ENCODE results near the gene UHRF1.
A peak's percentile ranks its signal among the peaks of the same experiment; 100 is the strongest.
"Not testable (repeated sequence)": the region's sequence is repeated elsewhere in the genome, so short reads cannot be mapped to it uniquely, and the experiment has no call there.

Gene UHRF1

DNA sequence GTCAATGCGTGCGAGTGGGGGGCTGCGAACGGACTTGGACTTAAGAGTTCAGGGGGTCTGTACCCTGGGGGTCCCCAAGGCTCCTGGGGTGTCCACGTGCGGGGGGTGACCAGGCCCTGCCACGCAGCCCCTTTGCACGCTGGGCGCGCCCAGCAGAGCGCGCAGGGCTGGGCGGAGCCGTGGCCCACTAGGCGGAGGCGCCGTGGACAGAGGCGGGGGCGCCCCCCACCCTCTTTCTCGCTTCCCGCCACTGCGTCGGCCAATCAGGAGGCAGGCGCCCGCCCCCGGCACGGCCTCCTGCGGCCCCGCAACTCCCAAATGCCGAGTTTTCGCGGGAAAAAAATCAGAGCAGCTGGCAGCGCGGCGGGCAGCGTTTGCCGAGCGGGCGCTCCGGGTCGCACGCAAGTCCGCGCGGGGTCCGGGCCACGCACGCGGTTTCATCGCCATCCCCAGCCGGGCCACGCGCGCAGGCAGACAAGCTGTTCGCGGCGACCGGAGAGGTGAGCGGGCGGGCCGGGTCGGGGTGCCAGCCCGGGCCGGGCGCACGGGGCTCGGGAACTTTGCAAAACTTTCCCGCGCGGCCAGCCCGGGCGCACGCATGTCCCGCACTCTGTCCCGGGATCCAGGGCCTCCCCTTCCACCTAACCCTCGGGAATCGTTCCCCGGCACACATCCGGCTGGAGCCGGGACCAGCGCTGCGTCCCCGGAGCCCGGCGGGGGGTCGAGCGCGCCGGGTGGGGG, at the start of gene UHRF1:
Gene UHRF1 (plus strand): TSS at position 346 of the 741 bp plus-strand sequence. CDS start 1,385 bp downstream, outside the sequence.
- peak; percentile 4 for DNase-seq

DNA sequence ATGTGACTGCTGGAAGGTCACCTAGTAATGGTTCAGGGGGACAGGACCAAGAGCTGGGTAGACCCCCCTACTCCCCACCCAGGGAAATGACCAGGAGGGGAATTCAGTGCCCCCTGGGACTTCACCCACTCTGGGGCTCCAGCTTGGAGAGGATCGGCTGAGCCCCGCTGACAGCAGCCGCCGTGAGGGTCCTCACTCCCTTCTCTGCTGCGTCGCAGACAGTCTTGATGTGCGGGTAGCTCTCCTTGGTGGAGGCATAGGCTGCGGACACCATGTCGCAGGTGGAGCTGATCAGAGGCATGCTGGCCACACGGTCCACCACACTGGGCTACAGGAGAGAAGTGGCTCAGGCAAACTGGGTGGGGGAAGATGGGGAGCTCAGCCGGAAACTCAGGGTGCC, 49.6 kb upstream of the UHRF1 start:
- DNase-seq = no peak

DNA sequence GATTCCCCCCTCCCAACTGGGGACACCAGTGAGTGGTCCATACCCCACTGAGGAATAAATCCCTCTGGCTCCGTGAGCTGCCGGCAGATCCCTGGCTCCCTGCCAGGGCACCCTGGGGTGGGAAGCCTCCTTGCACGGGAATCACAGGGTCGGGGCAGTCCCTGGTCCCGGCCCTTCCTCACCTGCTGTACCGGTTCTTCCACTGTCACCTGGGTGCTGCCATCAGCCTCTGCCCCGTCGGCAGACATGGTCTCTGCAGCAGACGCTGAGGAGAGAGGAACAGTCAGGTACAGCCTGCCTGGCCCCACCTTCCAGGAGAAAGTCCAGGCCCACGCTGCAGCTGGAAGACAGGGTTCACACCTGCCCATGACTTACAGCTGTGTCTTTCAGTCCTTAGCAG, 48.2 kb upstream of the UHRF1 start:
- DNase-seq = no peak

DNA sequence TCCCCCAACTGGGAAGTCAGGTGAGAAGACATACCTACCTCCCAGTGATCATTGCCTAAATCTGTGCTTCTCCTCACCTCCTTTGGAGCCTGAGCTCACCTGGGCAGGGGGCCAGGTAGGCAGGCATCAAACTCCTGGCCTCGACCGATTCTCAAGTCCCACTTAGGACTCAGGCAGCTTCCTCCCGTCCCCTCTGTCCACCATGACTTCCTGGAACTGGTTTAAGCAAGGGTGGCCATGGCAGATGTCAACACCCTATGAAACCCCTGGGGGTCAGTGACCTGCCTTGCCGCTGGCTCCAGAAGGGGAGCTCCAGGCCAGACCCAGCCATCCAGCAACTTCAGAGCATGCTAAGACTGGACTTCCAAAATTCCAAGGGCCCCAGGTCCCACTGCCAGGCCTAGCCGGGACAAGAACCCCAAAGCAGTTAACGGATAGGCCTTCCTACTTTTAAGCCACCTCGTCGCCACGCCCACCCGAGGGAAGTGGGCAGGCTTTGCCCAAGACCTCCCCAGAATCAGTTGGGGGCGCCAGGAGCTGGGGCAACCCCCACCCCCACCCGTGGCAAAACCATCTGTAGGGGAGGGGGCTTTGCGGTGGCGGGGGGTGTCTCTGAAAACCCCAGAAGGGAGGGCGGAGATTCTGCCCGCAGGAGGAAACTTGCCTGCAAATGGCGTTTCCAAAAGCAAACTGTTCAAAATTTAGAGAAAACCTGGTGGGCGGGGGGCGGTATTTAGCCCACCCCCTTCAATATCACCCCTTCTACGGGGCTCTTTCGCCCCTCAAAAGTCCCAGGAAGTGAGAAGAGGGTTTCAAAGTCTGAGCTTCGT, 42.5 kb upstream of the UHRF1 start:
- no peak for DNase-seq

DNA sequence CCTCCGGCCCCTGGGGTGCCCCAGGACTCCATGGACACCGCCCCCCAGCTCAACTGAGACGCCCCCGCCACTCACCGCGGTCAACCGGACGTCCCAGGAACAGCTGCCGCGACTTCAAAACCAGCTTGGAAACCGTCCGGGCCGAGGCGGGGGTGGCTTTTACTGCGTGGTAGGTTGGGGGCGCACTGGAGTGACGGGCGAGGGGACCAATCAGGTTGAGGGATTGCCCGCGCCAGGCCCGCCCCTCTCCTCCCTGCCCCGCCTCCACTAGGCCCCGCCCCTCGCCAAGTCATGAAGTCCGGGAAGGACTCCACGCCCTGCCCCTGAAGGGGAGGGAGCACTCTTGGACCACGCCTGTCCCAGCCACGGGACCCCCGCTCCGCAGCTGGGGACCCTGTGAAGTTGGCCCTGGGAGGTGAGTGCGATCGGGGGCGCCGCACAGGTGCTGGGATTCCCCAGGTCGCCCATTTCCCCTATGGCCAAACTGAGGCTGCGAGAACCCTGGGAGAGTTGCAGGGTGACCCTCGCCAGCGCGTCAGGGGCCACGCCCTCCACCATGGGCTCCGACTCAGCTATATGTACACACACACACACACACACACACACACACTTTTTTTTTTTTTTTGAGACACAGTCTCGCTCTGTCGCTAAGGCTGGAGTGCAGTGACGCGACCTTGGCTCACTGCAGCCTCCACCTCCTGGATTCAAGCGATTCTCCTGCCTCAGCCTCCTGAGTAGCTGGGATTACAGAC, 41.6 kb upstream of the UHRF1 start, which contains the start of gene PLIN3:
Gene PLIN3 (minus strand): TSS at position 134 of the 752 bp plus-strand sequence. CDS start 6,273 bp downstream, outside the sequence.
- DNase-seq = no peak

DNA sequence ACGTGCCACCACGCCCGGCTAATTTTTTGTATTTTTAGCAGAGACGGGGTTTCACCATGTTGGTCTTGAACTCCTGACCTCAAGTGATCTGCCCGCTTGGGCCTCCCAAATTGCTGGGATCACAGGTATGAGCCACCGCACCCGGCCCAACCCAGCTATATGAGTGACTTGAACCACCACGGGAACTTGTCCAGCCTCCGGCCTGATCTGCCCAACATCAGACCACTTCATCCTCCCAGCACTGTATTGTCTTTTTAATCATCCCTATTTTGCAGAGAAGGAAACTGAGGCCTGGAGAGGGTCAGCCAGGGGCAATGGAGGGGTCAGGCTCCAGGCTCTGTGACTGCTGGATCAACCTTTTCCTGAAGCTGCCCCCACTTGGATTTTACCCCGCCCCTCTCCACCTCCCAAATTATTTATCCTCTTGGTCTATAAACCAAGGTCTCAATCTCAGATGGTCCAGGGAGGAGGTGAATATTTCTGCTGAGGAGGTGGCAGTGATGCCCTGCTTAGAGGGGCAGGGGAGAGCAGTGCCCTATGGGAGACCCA, 40.9 kb upstream of the UHRF1 start:
- no peak for DNase-seq

DNA sequence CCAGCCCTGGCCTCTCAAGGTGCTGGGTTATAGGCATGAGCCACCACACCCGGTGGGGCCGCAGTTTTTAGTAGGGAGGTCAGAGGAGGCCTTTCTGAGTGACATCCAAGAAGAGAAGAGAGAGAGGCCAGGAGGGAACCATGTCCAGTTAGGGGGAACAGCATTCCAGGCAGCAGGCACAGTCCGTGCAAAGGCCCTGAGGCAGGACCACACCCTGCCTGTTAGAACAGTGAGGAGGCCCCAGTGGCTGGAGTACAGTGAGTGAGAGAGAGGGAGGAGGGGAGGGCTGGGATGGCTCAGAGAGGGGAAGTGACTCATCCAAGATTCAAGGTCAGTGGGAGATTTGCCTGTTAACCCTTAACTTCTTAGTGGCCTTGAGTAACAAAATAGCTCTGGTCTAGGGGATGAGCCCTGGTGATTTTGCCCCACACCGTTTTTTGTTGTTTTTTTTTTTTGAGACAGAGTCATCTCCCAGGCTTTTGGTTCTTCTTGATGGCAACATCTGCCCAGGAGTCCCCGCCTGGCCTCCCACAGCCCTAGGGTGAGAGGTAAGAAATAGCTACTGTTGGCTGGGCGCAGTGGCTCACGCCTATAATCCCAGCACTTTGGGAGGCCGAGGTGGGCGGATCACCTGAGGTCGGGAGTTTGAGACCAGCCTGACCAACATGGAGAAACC, 39.1 kb upstream of the UHRF1 start:
- no peak for DNase-seq

DNA sequence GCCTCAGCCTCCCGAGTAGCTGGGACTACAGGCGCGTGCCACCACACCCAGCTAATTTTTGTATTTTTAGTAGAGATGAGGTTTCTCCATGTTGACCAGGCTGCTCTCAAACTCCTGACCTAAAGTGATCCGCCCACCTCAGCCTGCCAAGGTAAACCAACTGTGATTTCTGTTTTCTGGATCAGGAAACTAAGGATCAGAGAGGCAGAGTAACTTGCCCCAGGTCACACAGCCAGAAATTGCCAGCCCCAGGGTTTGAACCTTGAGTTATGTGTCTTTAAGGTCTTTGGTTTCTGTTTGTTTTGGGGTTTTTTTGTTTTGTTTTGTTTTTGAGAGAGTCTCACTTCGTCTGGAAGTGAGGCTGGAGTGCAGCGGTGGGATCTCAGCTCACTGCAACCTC, 37.6 kb upstream of the UHRF1 start:
- DNase-seq = no peak

DNA sequence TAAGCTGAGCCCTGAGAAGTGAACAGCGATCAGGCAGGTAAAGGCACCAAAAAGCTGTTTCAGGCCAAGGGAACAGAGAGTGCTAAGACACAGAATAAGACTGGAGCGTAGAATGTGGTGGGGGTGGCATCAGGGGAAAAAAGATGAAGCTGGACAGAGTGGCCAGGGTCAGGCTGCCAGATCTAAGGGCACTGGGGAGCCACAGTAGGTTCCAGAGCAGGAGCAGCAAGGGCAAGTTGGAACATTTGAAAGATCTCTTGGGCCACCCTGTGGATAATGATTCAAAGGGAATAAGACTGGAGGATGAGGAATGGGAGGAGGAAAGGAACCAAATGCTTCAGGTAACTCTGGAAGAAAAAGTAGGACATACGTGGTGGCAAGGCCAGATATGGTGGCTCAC, 35.4 kb upstream of the UHRF1 start:
- DNase-seq = no peak

DNA sequence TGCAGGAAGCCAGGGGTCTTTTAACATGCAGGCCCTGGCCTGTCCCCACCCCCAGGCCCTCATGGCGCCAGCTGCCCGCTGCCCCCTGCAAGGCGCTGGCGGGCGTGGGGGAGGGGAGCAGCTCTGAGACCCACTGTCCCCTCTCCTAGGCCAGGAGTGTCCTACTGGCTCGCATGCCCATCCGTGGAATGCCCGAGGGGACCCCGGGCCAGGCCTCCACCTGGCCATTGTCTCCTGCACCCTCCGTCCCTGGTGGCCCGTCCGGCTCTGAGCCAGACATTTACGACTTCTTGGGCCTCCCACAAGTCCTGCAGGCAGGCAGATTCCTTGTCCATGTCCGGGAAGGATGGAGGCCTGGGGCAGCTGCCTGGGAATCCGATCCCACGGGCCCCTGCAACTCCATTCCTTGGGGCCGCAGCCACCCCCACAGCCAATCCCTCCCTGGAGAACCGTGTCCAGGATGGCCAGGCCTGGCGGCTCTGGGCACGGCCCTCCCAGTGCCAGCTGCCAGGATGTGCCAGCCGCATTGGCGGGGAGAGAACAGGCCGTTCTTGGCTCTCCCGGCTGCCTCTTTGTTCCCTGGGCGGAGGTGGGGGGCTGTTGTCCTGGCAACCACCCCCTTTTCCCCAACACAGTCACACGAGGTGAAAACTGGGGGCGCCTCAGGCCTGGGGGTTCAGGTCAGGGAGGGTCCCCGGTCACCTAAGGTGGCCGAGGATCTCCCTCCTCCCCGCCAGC, 31.4 kb upstream of the UHRF1 start:
- no peak for DNase-seq

DNA sequence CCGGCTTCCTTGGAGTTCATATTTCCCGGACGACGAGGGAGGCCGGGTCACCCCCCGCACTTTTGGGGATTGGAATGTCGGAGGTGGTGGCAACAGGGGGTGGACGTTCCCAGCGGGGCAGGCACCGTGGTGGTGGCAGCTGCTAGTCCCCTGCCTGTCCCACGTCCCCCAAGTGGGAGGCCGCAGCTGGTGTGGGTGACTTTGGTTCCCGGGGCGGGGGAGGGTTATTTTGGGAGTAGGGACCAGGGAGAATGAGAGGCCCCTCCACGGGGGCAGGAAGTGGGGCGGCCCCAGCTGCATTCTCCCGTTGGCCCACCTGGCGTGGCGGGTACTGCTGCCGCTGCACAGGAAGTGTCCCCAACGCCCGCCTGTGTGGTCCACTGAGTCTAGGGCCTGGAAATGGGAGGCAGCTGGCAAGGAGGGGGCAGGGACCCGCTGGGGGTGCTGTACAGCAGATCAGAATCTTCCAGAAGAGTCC, 30.8 kb upstream of the UHRF1 start:
- DNase-seq = no peak

DNA sequence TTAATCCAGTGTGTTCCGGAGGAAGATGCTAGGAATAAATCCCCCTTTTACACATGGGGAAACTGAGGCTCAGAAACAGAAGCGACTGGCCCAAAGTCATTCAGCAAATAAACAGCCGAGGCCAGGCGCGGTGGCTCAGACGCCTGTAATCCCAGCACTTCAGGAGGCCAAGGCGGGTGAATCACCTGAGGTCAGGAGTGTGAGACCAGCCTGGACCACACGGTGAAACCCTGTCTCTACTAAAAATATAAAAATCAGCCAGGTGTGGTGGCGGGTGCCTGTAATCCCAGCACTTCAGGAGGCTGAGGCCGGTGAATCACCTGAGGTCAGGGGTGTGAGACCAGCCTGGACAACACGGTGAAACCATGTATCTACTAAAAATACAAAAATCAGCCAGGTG, 30.3 kb upstream of the UHRF1 start:
- DNase-seq = no peak

DNA sequence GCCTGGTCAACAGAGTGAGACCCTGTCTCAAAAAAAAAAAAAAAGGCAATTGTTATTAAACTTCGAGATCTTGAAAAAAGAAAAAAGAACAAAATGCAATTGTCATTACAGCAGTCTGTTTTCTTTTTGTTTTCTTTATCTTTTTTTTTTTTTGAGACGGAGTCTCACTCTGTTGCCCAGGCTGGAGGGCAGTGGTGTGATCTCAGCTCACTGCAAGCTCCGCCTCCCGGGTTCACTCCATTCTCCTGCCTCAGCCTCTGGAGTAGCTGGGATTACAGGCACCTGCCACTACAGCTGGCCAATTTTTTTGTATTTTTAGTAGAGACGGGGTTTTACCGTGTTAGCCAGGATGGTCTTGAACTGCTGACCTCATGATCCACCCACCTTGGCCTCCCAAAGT, 26.4 kb upstream of the UHRF1 start:
- DNase-seq = not testable (repeated sequence)

DNA sequence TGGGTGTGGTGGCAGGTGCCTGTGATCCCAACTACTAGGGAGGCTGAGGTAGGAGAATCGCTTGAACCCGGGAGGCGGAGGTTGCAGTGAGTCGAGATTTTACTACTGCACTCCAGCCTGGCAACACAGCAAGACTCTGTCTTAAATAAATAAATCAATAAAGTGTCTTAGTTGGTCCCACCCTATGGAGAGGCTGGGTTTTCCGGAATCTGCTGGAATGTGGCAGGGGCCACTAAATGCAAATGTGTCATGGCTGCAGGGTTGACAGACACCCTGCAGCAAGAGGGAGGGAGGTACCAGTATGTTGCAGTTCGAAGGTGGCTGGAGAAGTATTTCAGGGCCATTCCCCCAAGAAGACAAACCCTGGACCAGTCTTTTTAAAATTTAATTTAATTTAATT, 24.3 kb upstream of the UHRF1 start:
- DNase-seq = not testable (repeated sequence)

DNA sequence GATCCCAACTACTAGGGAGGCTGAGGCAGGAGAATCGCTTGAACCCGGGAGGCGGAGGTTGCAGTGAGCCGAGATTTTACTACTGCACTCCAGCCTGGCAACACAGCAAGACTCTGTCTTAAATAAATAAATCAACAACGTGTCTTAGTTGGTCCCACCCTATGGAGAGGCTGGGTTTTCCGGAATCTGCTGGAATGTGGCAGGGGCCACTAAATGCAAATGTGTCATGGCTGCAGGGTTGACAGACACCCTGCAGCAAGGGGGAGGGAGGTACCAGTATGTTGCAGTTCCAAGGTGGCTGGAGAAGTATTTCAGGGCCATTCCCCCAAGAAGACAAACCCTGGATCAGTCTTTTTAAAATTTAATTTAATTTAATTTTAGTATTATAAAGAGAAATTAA, 21.5 kb upstream of the UHRF1 start:
- not testable (repeated sequence) for DNase-seq

DNA sequence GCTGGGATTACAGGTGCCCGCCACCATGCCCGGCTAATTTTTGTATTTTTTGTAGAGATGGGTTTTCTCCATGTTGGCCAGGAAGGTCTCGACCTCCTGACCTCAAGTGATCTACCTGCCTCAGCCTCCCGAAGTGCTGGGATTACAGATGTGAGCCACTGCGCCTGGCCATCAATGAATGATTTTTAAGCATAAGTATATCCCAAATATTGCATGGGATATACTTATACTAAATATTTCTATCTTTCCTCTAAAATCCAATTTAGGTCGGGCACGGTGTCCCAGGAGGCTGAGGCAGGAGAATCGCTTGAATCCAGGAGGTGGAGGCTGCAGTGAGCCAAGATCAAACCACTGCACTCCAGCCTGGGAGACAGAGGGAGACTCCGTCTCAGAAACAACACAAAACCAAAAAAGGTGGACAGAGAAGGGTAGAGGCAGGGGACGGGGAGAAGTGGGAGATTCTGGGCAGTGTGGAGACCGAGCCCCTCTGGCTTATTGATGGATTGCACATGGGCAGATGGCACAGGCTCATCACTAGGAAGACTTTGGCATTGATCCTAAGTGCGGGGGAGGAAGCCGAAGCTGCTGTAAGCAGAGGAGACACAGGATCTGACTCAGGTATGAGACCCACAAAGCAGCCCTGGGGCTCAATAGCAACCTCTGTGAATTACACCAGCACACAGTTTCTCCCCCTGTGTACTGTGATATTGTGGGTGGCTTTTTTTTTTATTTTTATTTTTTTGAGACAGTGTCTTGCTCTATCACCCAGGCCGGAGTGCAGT, 20.1 kb upstream of the UHRF1 start:
- DNase-seq = no peak

DNA sequence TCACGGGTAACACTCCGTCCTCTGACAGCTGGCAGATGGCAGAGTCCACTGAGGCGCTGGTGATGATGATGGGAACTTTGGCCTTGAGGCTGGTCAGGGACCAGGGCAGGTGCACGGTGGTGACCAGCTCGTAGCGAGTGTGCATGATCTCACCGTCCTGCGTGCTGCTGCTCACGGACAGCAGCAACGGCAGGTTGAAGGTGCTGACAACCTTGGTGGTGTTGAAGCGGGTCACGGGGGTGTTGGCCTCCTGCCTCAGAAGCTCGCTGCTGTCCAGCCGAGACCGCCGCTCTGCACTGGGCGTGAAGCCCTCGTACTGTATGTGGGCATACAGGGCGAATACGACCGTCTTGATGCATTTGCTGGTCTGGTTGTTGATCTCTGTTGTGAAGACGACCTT, 18.2 kb upstream of the UHRF1 start:
- no peak for DNase-seq

DNA sequence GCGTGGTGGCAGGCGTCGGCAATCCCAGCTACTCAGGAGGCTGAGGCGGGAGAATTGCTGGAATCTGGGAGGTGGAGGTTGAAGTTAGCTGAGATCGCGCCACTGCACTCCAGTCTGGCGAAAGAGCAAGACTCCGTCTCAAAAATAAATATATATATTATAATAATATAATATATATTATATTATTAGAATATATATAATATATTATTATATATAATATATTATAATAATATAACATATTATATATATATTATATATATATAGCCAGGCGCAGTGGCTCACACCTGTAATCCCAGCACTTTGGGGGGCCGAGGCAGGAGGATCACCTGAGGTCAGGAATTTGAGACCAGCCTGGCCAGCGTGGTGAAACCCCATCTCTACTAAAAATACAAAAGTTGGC, 16.3 kb upstream of the UHRF1 start:
- not testable (repeated sequence) for DNase-seq

DNA sequence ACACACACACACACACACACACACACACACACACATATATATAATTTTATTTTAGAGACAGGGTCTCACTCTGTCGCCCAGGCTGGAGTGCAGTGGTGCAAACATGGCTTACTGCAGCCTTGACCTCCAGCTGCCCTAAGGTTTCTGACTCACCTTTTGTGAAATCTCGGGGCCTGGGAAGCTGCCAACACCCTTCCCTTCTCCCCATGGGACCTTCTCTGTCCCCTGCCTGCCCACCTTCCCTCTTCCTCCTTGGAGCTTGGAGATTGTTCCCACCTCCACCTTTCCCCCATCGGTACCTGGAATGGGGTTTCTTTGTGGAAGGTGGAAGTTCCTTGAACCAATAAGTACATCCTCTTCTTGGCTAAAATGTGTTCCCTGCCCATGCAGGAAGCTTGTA, 12.9 kb upstream of the UHRF1 start:
- DNase-seq = no peak

DNA sequence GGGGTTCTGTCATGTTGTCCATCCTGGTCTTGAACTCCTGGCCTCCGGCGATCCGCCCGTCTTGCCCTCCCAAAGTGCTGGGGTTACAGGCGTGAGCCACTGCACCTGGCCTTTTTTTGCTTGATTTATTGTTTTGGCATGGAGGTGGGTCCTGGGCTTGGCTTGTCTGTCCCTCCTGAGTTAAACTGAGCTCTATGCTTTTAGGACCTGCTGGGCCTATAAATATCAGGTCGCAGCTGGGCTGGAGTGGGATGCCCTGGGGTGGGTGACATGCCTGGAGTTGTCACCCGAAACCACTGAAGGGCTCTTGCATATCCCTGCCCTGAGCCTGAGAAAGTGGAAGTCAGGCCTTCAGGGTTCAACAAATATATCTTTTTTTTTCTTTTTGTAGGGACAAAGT, 12.2 kb upstream of the UHRF1 start:
- no peak for DNase-seq

DNA sequence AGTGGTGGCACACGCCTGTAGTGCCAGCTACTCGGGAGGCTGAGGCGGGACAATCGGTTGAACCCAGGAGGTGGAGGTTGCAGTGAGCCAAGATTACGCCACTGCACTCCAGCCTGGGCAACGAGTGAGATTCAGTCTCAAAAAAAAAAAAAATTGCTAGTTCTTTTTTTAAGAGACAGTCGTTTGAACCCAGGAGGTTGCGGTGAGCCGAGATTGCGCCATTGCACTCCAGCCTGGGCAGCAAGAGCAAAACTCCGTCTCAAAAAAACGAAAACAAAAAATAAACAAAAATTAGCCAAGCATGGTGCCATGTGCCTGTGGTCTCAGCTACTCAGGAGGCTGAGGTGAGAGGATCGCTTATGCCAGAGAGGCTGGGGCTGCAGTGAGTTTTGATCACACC, 8.4 kb upstream of the UHRF1 start:
- DNase-seq = not testable (repeated sequence)
